GM18508 (cell line): ENCODE data around the gene XIRP2.

Source experiments
- ATAC-seq: cut with Tn5 transposase; IDR thresholded peaks from one replicate; pipeline ENCODE4 v1.9.1; 2021; ENCODE audit warnings: moderate number of reproducible peaks; ENCODE audit not compliant: insufficient read depth, unreplicated experiment

XIRP2 gene

DNA sequence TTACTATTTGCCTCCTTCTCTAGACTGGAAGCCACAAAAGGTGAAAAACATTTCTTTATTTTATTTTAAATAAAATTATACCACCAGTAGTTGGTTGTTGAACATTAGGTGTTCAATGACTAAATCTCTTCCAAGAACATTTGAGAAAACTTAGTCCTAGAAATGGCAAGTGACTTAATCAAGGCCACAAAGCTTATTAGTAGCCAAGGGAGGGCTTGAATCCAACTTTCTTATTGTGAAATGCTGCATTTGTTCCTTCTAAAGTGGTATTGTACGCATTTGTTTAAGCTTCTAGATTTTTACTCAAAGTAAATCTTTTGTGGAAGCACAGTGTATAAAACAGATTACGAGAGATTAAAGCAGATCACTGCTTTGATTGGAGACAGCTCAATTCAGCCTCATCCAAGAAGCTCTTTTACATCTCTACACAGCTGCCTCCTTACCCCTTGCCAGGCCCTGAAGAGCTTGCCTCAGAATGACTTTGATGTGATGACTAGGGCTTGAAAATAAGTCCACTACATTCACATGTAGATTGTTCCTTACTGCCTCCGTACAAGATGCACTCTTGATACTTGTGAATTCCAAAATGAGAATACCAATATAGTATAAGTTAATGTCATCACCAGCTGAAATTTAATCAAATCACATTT is 244.8 kb downstream of the XIRP2 start:
- ATAC-seq = no peak

DNA sequence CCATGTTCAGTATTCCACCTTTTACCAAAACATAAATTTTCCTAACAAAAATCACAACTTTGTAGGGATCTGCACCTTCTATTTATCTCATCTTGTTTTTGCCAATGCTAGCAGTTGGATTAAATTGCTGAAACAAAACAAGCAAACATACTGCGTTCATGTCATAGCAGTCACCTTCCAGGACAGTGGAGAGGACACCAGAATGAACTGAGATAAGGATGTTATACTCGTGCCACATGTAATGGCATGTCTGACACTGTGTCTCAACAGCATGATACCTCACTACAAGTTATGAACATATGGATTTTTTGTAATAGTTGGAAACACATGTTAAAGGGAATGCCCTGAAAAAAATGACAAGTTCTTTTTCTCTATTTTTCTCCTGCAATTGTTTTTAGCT is 245.3 kb downstream of the XIRP2 start:
- no peak for ATAC-seq

DNA sequence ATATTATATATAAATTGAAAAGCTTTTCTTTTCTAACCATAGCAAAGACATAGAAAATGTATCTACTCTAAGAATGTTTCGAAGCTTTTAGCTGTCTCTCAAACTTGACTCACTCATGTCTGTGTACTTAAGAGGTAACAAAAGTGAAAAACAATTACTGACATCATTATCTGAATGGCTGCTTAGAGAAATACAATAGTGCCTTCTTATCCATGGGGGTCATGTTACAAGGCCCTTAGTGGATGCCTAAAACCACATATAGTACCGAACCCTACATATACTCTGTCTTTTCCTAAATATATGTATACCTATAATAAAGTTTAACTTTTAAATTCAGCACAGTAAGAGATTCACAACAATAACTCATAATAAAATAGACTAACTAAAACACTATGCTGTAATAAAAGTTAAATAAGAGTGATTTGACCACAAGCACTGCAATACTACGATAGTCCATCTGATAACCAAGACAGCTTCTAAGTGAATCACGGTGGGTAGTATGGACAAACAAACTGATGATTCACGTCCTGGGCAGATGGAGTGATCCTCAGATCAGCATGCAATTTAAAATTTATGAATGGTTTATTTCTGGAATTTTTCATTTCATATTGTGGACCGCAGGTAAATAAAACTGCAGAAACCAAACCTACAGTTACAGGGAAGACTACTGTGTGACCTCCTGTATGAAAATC is 246.2 kb downstream of the XIRP2 start:
- no peak for ATAC-seq

DNA sequence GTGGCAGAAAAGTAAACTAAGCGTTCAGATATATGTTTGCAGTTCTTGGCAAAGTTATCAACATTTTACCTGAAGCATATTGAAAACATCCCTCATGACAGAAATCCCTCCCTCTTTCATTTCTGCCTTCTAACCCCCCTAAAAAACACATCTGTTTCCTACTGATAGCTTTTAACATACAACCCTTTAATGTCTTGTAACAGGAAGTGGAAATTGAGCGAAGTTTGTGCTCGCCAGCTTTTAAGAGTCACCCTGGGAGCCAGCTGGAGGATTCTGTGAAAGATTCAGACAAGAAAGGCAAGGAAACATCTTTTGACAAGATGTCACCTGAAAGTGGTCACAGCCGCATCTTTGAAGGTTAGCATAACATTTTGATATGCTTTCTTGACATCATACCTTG is 247.4 kb downstream of the XIRP2 start:
- ATAC-seq = no peak

DNA sequence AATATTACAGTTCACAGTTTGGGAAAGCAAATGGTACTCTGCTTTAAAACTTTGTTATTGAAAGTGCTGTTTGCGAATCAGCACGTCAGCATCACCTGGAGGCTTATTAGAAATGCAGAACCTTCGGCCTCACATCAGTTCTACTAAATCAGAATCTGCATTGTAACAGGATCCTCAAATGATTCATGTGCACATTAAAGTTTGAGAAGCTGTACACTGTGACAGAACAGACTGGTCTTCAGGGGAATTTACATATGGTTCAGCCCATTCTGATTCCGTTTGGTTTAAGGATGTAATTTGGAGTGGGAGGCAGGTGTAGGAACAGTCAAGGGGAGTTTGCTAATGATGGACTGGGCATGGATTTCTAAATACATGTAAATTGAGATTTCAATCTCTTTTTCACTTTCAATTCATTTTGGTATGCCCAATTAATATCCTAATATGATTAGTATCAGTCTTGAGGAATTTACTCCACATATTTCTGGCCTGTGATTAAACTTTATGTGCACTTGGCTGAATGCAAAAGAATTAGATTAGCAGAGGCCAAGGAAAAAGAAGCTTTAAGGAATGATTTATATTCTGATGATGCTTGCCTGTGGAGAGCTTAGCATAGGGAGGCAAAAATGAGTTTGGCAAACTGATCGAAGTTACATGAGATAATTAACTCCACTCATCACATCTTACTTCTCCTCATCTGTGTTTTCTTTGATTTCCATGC is 248.8 kb downstream of the XIRP2 start:
- no peak for ATAC-seq

DNA sequence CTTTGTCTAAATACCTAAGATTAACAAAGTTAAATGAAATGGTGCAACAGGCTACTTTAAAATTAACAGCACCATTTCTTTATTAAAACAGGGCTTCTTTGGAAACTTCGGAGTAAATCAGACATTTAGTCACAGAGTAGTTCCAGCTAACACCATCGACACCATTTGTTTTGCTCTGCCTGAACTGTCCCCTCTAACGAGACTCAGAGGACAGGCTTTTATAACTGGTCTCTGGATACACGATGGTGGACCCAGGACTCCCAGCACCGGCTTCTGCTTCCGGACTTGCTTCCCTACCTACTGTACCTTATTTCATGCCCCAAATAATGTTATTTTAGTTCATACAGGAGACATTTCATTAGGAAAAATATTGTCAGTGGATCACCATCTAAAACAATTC is 252.1 kb downstream of the XIRP2 start:
- ATAC-seq = no peak

DNA sequence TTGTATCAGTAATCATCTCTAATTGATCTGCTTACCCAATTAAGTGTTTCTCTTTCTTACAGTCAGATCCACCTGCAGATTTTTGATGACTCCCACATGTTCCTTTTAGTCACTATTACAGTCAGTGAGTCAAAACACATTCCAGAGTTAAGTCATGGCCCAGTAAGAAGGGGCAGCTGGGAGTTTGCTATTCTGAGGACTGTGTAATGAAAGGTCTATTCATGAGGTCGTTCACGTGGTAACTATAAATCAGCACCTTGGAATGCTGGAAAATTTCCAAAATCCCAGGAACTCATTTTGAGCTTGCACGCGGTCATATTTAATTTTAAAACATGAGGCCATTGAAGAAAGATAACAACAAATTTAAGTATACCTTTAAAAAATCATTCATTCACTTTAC is 252.5 kb downstream of the XIRP2 start:
- no peak for ATAC-seq

DNA sequence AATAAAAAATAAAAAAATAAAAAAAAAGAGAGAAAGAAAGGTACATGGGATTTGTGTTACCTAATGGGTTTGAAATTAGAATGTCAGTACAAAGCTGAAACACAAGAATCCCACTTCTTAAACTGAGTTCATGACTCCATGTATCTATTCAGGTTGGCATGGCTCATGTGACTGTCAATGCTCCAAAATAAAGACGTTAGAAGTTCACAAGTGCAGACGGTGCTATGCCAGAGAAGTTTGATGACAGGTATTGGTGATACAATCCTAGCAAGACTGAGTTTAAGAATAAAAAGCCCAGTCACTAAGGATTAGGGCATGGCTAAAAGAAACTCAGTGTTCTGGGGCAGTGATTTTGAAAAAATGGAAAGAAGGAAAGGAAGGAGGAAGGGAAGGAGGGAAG is 254.3 kb downstream of the XIRP2 start:
- ATAC-seq = no peak

DNA sequence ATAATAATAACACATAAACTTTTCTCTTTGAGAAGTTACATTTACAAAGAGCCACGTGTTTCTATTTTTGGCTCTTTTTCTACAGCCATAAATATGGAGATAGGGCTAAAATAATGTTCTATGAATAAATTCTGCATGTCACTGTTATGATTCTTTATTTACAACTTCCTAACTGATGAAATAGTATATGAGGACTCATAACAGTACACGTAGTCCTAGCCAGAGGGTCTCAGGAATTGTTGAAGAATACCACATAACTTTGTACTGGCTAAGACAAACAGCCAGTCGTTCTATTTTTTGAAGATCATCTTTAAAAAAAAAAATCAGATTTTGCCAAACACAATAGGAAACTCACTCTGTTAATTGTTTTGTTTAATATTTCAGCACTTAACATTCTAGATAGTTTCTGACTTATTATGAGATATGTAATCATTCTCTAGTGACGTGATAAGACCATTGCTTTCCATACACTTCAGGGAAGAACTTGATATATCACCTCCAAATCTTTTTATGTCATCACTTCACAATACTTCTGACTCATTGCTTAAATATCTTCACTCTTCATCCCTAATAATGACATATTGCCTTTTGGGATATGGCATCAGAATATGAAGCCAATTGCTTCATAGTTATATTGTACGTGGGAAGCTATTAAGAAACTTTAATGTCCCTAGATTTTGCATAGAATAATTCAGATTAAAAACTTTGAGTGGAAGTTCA is 256.1 kb downstream of the XIRP2 start:
- no peak for ATAC-seq

DNA sequence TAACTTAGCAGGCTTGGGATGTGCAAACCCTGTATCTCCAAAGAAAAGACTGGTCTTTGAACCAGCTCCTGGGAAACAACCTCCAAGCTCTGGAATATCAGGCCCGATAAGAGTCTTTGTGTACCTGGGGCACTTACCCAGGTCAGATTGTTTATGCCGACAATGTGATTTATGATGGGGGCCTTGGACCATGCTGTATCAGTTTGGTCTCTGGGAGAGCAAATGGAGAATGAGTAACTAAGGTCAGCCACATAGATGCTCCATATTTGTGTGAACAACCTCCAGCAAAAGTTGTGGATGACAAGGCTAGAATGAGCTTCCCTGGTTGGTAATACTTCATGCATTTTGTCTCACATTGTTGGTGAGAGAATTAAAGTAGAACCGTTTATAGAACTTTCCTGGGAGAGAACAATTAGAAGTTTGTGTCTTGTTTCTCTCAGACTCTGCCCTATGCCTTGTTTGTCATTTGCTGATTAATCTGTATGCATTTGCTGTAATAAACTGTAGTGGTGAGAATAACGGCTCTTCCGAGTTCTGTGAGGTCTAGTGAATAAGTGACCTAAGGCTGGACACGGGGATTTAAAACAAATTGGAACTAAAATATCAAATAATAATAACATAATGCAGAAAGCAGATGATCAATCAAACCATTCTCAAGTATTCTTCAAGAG is 259.1 kb downstream of the XIRP2 start:
- no peak for ATAC-seq

DNA sequence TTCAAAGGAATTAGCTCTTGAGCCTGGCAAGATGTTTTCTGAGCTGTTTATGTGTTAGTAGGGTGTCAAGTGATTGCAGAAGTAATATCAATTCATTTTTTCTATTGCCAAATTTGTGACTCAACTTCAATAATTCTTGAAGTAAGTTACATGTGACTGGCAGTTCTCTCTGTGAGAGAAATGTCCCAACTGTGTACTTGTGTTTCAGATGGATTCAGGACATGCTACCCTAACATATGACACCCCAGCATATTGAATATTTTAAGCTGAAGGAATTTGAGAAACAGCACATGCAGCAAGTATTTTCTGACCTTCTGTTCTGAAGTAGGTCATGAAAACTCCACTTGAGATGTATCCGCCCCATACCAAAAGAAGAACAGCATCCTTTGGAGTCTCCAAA is 263.6 kb downstream of the XIRP2 start:
- ATAC-seq = no peak

DNA sequence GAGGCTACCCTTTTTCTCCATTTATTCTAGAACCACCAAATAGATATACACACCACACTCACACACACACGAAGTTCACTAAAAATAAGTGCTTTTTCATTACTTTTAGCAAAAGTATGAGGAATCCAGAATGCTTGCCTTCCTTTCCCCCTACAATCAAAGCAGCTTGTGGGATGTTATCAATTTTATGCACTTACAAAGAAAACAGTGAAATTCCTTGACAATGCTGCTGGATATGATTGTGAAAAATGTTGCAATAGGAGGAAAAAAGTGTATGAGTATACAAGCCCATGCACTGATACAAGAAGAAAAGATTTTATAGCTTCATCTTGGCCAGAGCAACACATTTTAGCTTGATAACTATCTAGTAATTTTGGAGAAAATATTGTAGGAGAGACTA is 269.2 kb downstream of the XIRP2 start:
- ATAC-seq = no peak

DNA sequence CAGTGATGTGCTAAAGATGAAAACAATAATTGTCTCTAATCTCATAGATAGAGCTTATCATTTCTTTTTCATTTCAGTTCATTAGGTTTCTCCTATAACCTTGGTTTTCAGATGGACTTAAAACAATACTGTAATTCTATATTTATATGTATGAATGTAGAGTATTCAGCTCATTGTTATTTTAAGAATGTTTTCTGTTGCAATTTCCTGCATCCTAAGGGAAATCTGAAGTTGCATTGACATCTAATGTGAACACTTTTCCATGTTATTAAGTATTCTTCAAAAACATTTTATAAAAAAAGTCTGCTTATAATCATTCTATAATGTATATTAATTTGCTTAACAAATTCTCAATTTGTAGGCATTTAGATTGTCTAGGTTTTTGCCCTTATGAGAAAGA is 288.9 kb downstream of the XIRP2 start:
- ATAC-seq = no peak

DNA sequence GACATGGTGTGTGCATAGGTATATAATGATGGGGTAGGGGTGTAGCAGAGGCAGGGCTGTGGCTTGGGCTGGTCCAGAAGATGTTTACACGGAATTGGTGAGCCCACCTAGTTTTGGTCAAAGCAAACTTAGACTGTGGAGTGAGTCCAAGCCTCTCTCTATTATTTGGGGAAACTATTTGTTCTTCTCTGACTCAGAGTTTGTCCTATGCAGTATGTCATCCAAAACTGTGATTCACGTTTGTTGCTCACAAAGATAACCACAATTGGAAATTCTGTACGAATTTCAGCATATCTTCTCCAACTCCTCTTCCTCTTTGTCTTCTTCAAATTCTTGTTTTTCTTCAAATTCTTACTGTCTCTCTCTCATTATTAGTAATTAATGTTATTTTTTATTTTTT is 292.9 kb downstream of the XIRP2 start:
- ATAC-seq = no peak

DNA sequence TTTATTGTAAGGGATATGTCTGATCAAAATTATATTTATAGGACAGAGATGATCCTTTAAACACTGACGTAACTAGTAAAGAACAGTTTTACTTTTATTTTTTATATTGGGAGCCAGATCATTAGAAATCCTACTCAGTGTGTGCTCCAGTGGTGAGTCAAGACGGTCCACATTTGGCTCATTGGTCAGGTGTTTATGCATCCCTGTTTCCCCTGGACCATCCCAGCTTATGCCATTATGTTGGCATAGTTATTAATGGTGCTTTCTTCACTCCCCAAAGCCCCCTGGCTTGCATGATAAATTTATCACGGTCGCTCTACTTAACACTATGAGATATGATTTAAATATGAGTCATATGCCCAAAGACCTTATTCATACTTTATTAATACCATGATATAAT is 293.4 kb downstream of the XIRP2 start:
- ATAC-seq = no peak

DNA sequence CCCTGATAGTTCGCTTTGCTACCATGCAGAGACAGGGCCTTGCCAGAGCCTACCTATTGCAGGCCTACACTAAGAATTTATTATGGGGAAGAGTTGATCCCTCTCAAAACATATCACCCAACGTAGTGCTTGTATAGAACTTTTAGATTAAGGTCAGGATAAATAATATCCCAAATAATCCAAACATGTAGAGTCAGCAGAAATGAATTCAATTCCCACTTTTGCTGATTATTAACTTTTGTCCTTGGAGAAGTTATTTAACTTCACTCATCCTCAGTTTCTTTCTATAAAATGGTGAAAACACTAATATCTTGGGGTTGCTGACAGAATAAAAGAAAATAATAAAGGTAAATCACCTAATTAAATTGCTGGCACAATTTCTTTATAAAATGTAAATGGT is 294.1 kb downstream of the XIRP2 start:
- no peak for ATAC-seq

DNA sequence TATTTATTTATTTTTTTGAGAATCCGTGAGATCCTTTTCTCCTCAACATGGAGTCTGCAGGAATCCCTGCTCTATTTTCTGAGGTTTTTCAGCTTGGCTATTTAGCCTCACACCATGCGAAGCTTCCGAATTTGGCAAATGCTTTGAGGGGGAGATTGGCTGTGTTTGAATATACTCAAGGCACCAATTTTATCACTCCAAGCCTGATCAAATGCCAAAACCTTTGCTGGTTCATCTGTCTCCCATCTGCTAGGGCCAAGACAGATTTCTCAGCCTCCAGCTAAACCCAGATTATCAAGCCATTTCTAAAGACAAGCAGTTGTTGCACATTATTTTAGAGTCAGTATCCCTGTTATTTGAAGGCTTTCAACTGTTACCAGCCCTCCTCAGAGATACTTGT is 295.7 kb downstream of the XIRP2 start:
- ATAC-seq = no peak

DNA sequence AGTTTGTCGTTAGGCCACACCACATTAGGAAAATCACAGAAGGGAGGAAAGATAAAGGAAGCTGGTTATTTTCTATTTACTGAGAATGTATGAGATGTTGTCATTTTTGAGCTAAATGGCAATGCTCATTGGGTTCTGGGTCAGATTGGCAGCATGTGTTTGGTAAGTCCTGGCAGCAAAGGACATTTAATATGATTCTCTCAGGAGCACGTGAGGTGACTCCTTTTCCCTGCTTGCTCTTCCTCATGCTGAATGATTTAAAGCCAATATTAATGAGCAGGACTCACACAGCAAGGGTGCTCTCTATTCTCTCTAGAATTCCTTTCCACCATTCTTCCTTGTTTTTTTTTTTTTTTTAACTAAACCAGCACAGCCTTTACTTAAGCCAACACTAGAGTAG is 298.2 kb downstream of the XIRP2 start:
- no peak for ATAC-seq

DNA sequence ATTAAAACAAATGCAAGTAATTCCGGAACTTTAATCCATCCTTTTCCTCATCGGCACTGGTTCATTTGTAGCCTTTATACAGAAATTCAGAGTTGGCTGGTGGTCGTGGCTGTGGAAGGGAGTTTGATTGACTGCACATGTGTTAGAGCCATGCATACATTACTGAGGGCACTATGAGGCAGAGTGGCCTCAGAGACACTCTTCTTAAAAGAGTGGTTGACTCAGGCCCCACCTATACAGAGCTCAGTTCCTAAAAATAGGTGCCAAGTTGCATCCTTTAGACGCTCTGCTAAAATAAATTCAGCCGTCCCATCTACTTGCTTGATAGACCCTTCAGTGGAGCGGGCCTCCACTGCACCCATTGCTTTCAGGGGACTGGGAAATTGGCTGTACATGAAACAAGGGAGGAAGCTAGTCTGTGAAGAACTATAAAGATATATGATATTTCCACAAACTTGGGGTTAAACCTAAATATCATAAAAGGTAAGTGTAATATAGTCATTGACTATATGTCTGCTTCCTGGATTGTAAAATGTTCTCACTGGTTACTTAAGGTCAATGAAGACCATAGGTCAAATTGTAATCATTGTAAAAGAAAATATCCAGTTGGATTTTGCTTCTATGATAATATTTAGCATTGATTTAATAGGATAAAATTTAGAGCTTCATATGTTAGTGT is 298.9 kb downstream of the XIRP2 start:
- ATAC-seq = no peak
